H9 (cell line): Measurements from ENCODE around the gene ACAD9. TPM values are rescaled to one million over a fixed set of nuclear protein-coding genes. Genes with fewer than 3 reads are reported as not detected.
"Not testable (repeated sequence)": the region's sequence is repeated elsewhere in the genome, so short reads cannot be mapped to it uniquely, and the experiment has no call there.

ENCODE experiments used
- DNase-seq: peaks from one replicate; pipeline ENCODE4 v3.0.0-alpha.2; 2017
- H2AFZ ChIP-seq: one replicate; pipeline ENCODE4 v1.6.1; 2013; ENCODE audit warnings: mild to moderate bottlenecking, low read length, control low read depth, moderate library complexity
- H2AK5ac ChIP-seq: 2 replicates; pipeline ENCODE4 v1.6.1; 2013; ENCODE audit warnings: low read length, control low read depth, mixed read lengths; ENCODE audit not compliant: insufficient read length
- H2BK120ac ChIP-seq: one replicate; pipeline ENCODE4 v1.6.1; 2013; ENCODE audit warnings: low read depth, mild to moderate bottlenecking, low read length, control low read depth, inconsistent platforms; ENCODE audit not compliant: poor library complexity, severe bottlenecking
- H2BK12ac ChIP-seq: 2 replicates; pipeline ENCODE4 v1.6.1; 2013; ENCODE audit warnings: low read length, control low read depth, mixed read lengths, low read depth; ENCODE audit not compliant: insufficient read length
- H2BK15ac ChIP-seq: 2 replicates; pipeline ENCODE4 v1.6.1; 2013; ENCODE audit warnings: low read depth, low read length, control low read depth
- H2BK20ac ChIP-seq: one replicate; pipeline ENCODE4 v1.6.1; 2013; ENCODE audit warnings: low read depth, mild to moderate bottlenecking, low read length, control low read depth, inconsistent platforms; ENCODE audit not compliant: poor library complexity, severe bottlenecking
- H2BK5ac ChIP-seq: 2 replicates; pipeline ENCODE4 v1.6.1; 2013; ENCODE audit warnings: low read length, control low read depth, mixed read lengths; ENCODE audit not compliant: insufficient read length
- H3K14ac ChIP-seq: 2 replicates; pipeline ENCODE4 v1.6.1; 2013; ENCODE audit warnings: low read length, control low read depth; ENCODE audit not compliant: insufficient read depth
- H3K18ac ChIP-seq: 2 replicates; pipeline ENCODE4 v1.6.1; 2013; ENCODE audit warnings: low read depth, mild to moderate bottlenecking, mixed read lengths, low read length, control low read depth; ENCODE audit not compliant: insufficient read length
- H3K23ac ChIP-seq: 2 replicates; pipeline ENCODE4 v1.6.1; 2013; ENCODE audit warnings: low read length, control low read depth, mixed read lengths, low read depth; ENCODE audit not compliant: insufficient read length
- H3K23me2 ChIP-seq: 2 replicates; pipeline ENCODE4 v1.6.1; 2013; ENCODE audit warnings: low read depth, mild to moderate bottlenecking, mixed read lengths, low read length, control low read depth; ENCODE audit not compliant: insufficient read length, poor library complexity, severe bottlenecking
- H3K27ac ChIP-seq: 2 replicates; pipeline ENCODE4 v1.5.1; 2013; ENCODE audit warnings: low read length, control low read depth, mixed read lengths, low read depth; ENCODE audit not compliant: insufficient read length
- H3K27me3 ChIP-seq: 2 replicates; pipeline ENCODE4 v1.6.1; 2013; ENCODE audit warnings: low read length, control low read depth, inconsistent platforms; ENCODE audit not compliant: insufficient read depth
- H3K4ac ChIP-seq: 2 replicates; pipeline ENCODE4 v1.6.1; 2013; ENCODE audit warnings: low read depth, mild to moderate bottlenecking, control low read depth, inconsistent platforms, low read length, moderate library complexity
- H3K4me1 ChIP-seq: 2 replicates; pipeline ENCODE4 v1.6.1; 2013; ENCODE audit warnings: low read length, control low read depth, inconsistent platforms; ENCODE audit not compliant: insufficient read depth
- H3K4me2 ChIP-seq: 2 replicates; pipeline ENCODE4 v1.6.1; 2013; ENCODE audit warnings: low read length, control low read depth, mixed read lengths; ENCODE audit not compliant: insufficient read length, insufficient read depth
- H3K56ac ChIP-seq: 2 replicates; pipeline ENCODE4 v1.6.1; 2013; ENCODE audit warnings: low read depth, mild to moderate bottlenecking, mixed read lengths, low read length, control low read depth; ENCODE audit not compliant: insufficient read length
- H3K79me1 ChIP-seq: 2 replicates; pipeline ENCODE4 v1.6.1; 2013; ENCODE audit warnings: low read depth, mild to moderate bottlenecking, moderate library complexity, low read length, control low read depth, inconsistent platforms; ENCODE audit not compliant: insufficient read depth, poor library complexity, severe bottlenecking
- H3K79me2 ChIP-seq: 2 replicates; pipeline ENCODE4 v1.6.1; 2013; ENCODE audit warnings: low read length, control low read depth, inconsistent platforms; ENCODE audit not compliant: insufficient read depth
- H3K9ac ChIP-seq: 2 replicates; pipeline ENCODE4 v1.6.1; 2013; ENCODE audit warnings: low read length, control low read depth, mixed read lengths; ENCODE audit not compliant: insufficient read length; ENCODE audit errors: extremely low read depth
- H3K9me3 ChIP-seq: one replicate; pipeline ENCODE4 v1.6.1; 2013; ENCODE audit warnings: low read depth, low read length, inconsistent platforms; ENCODE audit not compliant: control insufficient read depth
- H3T11ph ChIP-seq: one replicate; pipeline ENCODE4 v1.6.1; 2013; ENCODE audit warnings: mild to moderate bottlenecking, low read length, control low read depth, inconsistent platforms
- H4K20me1 ChIP-seq: one replicate; pipeline ENCODE4 v1.6.1; 2013; ENCODE audit not compliant: control insufficient read depth, insufficient read length, insufficient read depth
- H4K5ac ChIP-seq: 2 replicates; pipeline ENCODE4 v1.6.1; 2013; ENCODE audit warnings: low read depth, mild to moderate bottlenecking, mixed read lengths, low read length, control low read depth; ENCODE audit not compliant: insufficient read length
- H4K8ac ChIP-seq: replicated peaks from 2 replicates; pipeline ENCODE4 v1.6.1; 2013; ENCODE audit warnings: low read length, control low read depth, mixed read lengths, low read depth; ENCODE audit not compliant: insufficient read length
- H4K91ac ChIP-seq: 2 replicates; pipeline ENCODE4 v1.6.1; 2013; ENCODE audit warnings: low read depth, mild to moderate bottlenecking, moderate library complexity, mixed read lengths, low read length, control low read depth; ENCODE audit not compliant: insufficient read length
- H3K27ac Mint-ChIP-seq, 3 experiments: 2 replicates in 2 of 3; 3 replicates in 1 of 3; pipeline ENCODE4 v1.8.0; 2020 to 2021; ENCODE audit warnings: mixed read lengths in 3 of 3, mild to moderate bottlenecking in 1 of 3, moderate library complexity in 1 of 3
- H3K27me3 Mint-ChIP-seq: 2 replicates; pipeline ENCODE4 v1.8.0; 2021; ENCODE audit warnings: low read depth, mild to moderate bottlenecking, moderate library complexity, mixed read lengths
- H3K36me3 Mint-ChIP-seq, 3 experiments: 2 replicates in 2 of 3; 3 replicates in 1 of 3; pipeline ENCODE4 v1.8.0; 2020 to 2021; ENCODE audit warnings: low read depth in 3 of 3, mixed read lengths in 3 of 3; ENCODE audit not compliant: insufficient read depth in 1 of 3
- H3K4me1 Mint-ChIP-seq, 2 experiments: 2 replicates each; pipeline ENCODE4 v1.8.0; 2020; ENCODE audit warnings: mixed read lengths in 2 of 2
- H3K4me3 Mint-ChIP-seq, 2 experiments: 2 replicates in 1 of 2; 3 replicates in 1 of 2; pipeline ENCODE4 v1.8.0; 2020 to 2021; ENCODE audit warnings: mild to moderate bottlenecking in 2 of 2, mixed read lengths in 2 of 2, moderate library complexity in 1 of 2
- H3K9me3 Mint-ChIP-seq, 2 experiments: 2 replicates in 1 of 2; 3 replicates in 1 of 2; pipeline ENCODE4 v1.8.0; 2020; ENCODE audit warnings: mild to moderate bottlenecking in 2 of 2, mixed read lengths in 2 of 2, moderate library complexity in 1 of 2
- WGBS: extraction: QIAGEN DNeasy Blood & Tissue Kit; methylation state at CpG from one replicate; pipeline ENCODE4 v1.1.7; 2013; ENCODE audit warnings: missing lambda C conversion rate, low lambda C conversion rate, mixed read lengths; ENCODE audit not compliant: insufficient read length; ENCODE audit errors: extremely low coverage; 5-methylcytosine and 5-hydroxymethylcytosine counted together
- total RNA-seq: library from RNA; stranded (reverse); gene quantifications from 2 replicates; pipeline ENCODE4 v1.2.1, GENCODE V29; 2021
- TF ChIP-seq, protein P1 (sequence below): fragments of 200-600 bp; sonication (generic); conservative IDR thresholded peaks from 3 replicates; pipeline ENCODE4 v1.8.0; 2021; ENCODE audit warnings: antibody characterized with exemption, mild to moderate bottlenecking

ACAD9 gene
- total RNA-seq, 1 experiment from 2014 or later: 43.1 TPM

DNA sequence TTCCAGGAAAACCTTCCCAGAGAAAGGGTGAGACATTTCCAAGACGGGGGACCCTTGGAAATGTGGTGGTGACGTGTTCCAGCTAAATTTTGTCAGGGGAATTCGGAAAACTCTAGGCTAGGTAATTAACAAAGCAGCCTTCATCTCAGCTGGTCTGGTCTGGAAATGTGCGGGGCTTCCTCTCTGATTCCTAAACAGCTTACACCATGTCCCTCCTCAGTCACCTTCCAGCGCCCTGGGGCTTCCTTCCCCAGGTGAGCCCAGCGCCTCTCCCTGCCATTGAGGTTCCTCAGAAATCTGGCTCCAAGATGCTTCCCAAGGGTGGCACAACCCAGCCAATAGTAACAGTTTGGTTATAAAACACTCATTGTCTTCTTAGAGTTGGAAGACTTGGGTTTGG lies 571 bp downstream of the ACAD9 start:
- Histone ChIP-seq H2AK5ac (no peak overlapping the region), H4K8ac (no peak overlapping the region), H4K20me1 (no peaks in the 10 kb centered on the region), H3K79me1 (peaks cover 11% of the 10 kb centered on the region), H2BK15ac (no peak overlapping the region), H3K9me3 (no peaks in the 10 kb centered on the region), H3K23ac (no peak overlapping the region), H2BK12ac (no peak overlapping the region), H2AFZ (no peak overlapping the region), H3K79me2 (peaks cover 11% of the 10 kb centered on the region; the same call in 1 of the 2 replicates), H3K4ac (no peak overlapping the region; the same call in 1 of the 2 replicates), H4K5ac (no peak overlapping the region), H3T11ph (no peak overlapping the region), H4K91ac (no peak overlapping the region), H2BK120ac (no peak overlapping the region), H3K14ac (peak overlapping the region; percentile 75; the same call in 1 of the 2 replicates), H2BK5ac (no peak overlapping the region), H3K27me3 (no peaks in the 10 kb centered on the region), H3K4me2 (peak overlapping the region; percentile 95), H3K18ac (peak overlapping the region; percentile 55), H3K56ac (no peak overlapping the region), H3K4me1 (no peaks in the 10 kb centered on the region; the same call in 1 of the 2 replicates), H3K27ac (no peak overlapping the region), H2BK20ac (no peak overlapping the region), H3K9ac (peak overlapping the region; percentile 88), H3K23me2 (peaks cover 13% of the 10 kb centered on the region)
- no CpG with 5 or more reads among the region's 6 CpGs for WGBS
- Mint-ChIP-seq H3K9me3 (no peaks in the 10 kb centered on the region), H3K36me3 (peaks cover 3 to 25% (median 18%) of the 10 kb centered on the region in 3 experiments), H3K4me3 (peak overlapping the region; percentile 86 to 90), H3K4me1 (peaks cover 32 to 36% of the 10 kb centered on the region in 2 experiments), H3K27ac (peak overlapping the region; percentile 91 to 98 (median 97)), H3K27me3 (peaks cover 7% of the 10 kb centered on the region)
- TF ChIP-seq, protein P1, sequence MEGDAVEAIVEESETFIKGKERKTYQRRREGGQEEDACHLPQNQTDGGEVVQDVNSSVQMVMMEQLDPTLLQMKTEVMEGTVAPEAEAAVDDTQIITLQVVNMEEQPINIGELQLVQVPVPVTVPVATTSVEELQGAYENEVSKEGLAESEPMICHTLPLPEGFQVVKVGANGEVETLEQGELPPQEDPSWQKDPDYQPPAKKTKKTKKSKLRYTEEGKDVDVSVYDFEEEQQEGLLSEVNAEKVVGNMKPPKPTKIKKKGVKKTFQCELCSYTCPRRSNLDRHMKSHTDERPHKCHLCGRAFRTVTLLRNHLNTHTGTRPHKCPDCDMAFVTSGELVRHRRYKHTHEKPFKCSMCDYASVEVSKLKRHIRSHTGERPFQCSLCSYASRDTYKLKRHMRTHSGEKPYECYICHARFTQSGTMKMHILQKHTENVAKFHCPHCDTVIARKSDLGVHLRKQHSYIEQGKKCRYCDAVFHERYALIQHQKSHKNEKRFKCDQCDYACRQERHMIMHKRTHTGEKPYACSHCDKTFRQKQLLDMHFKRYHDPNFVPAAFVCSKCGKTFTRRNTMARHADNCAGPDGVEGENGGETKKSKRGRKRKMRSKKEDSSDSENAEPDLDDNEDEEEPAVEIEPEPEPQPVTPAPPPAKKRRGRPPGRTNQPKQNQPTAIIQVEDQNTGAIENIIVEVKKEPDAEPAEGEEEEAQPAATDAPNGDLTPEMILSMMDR: no peak
- DNase-seq: no peak

DNA sequence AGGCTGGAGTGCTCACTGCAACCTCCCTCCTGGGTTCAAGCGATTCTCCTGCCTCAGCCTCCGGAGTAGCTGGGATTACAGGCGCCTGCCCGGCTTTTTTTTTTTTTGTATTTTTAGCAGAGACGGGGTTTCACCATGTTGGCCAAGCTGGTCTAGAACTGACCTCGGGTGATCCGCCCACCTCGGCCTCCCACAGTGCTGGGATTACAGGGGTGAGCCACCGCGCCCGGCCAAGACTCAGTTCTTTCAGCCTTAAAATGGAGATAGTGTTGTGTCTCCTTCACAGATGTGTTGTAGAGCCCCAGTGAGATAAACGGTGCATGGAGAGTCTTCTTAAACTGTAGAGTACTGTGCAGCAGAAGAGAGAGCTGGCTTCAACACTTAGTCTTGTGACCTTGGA lies 1.0 kb downstream of the ACAD9 start:
- H3K27ac ChIP-seq: not testable (repeated sequence)
- WGBS: no CpG with 5 or more reads among the region's 12 CpGs

More for the DNA sequence above, 1.0 kb downstream of the ACAD9 start:
- Histone ChIP-seq H3K4me2 (peak overlapping the region; percentile 95), H3K79me2 (peaks cover 11% of the 10 kb centered on the region; the same call in 1 of the 2 replicates), H3K9ac (peak overlapping the region; percentile 88), H3K79me1 (peaks cover 11% of the 10 kb centered on the region), H3K23me2 (peaks cover 13% of the 10 kb centered on the region)
- H3K4me1 Mint-ChIP-seq: peaks cover 30 to 34% of the 10 kb centered on the region in 2 experiments
- H3K9me3 ChIP-seq, H3K4ac ChIP-seq, H3K18ac ChIP-seq, H3K56ac ChIP-seq, H3K4me1 ChIP-seq, H3K23ac ChIP-seq, H3K9me3 Mint-ChIP-seq, H2BK5ac ChIP-seq, H4K5ac ChIP-seq, H2AFZ ChIP-seq, H4K20me1 ChIP-seq, H4K8ac ChIP-seq, H3K27me3 ChIP-seq, H4K91ac ChIP-seq, DNase-seq, H3K27me3 Mint-ChIP-seq, H2BK15ac ChIP-seq, H3K14ac ChIP-seq, H2AK5ac ChIP-seq, H2BK20ac ChIP-seq, H2BK12ac ChIP-seq, H2BK120ac ChIP-seq, H3T11ph ChIP-seq: not testable (repeated sequence)
- peak overlapping the region; percentile 86 to 90 for H3K4me3 Mint-ChIP-seq
- H3K27ac Mint-ChIP-seq: peak overlapping the region in 1 of 3 experiments; percentile 98; a peak in 3 of 7 replicates
- H3K36me3 Mint-ChIP-seq: peaks cover 5 to 28% (median 21%) of the 10 kb centered on the region in 3 experiments
